HEK293 (cell line): ENCODE results near the gene ABCC2.

Experiments
- KLF7 ChIP-seq: fragments of 450-650 bp; formaldehyde crosslinking; IDR thresholded peaks from 2 replicates; pipeline ENCODE4 v1.5.1; 2016; ENCODE audit warnings: missing biosample characterization, missing genetic modification characterization, borderline replicate concordance
- KLF8 ChIP-seq: fragments of 450-650 bp; formaldehyde crosslinking; IDR thresholded peaks from 2 replicates; pipeline ENCODE4 v1.5.1; 2016; ENCODE audit warnings: missing biosample characterization, missing genetic modification characterization
- MZF1 ChIP-seq: fragments of 450-650 bp; formaldehyde crosslinking; IDR thresholded peaks from 2 replicates; pipeline ENCODE4 v1.5.1; 2017; ENCODE audit warnings: missing biosample characterization, missing genetic modification characterization, borderline replicate concordance
- SP7 ChIP-seq: fragments of 450-650 bp; formaldehyde crosslinking; IDR thresholded peaks from 2 replicates; pipeline ENCODE4 v1.5.1; 2016; ENCODE audit warnings: missing biosample characterization, missing genetic modification characterization
- ZFP37 ChIP-seq: fragments of 450-650 bp; formaldehyde crosslinking; IDR thresholded peaks from 2 replicates; pipeline ENCODE4 v1.5.1; 2016; ENCODE audit warnings: missing biosample characterization, missing genetic modification characterization
- ZNF114 ChIP-seq: fragments of 450-650 bp; formaldehyde crosslinking; IDR thresholded peaks from 2 replicates; pipeline ENCODE4 v1.5.0; 2017; ENCODE audit warnings: missing biosample characterization, missing genetic modification characterization
- ZNF121 ChIP-seq: fragments of 450-650 bp; formaldehyde crosslinking; IDR thresholded peaks from 2 replicates; pipeline ENCODE4 v1.5.1; 2016; ENCODE audit warnings: missing biosample characterization, missing genetic modification characterization
- ZNF549 ChIP-seq: fragments of 450-650 bp; IDR thresholded peaks from 2 replicates; pipeline ENCODE4 v1.5.1; 2018; ENCODE audit warnings: missing biosample characterization, missing genetic modification characterization, mild to moderate bottlenecking, inconsistent platforms, moderate library complexity
- ZNF560 ChIP-seq: fragments of 450-650 bp; formaldehyde crosslinking; IDR thresholded peaks from 2 replicates; pipeline ENCODE4 v1.5.1; 2017; ENCODE audit warnings: missing biosample characterization, missing genetic modification characterization, borderline replicate concordance
- ZNF596 ChIP-seq: fragments of 450-650 bp; IDR thresholded peaks from 2 replicates; pipeline ENCODE4 v1.5.0; 2018; ENCODE audit warnings: missing biosample characterization, mild to moderate bottlenecking, missing genetic modification characterization, moderate library complexity
- TF ChIP-seq, protein P1 (sequence below): fragments of 450-650 bp; formaldehyde crosslinking; IDR thresholded peaks from 2 replicates; pipeline ENCODE4 v1.5.1; 2016; ENCODE audit warnings: missing biosample characterization, missing genetic modification characterization
- TF ChIP-seq, protein P2 (sequence below): fragments of 450-650 bp; formaldehyde crosslinking; IDR thresholded peaks from 2 replicates; pipeline ENCODE4 v1.5.1; 2016; ENCODE audit warnings: missing biosample characterization, missing genetic modification characterization, low read depth
- TF ChIP-seq, protein P3 (sequence below): fragments of 450-650 bp; formaldehyde crosslinking; IDR thresholded peaks from 2 replicates; pipeline ENCODE4 v1.5.0; 2017; ENCODE audit warnings: missing biosample characterization, missing genetic modification characterization, borderline replicate concordance

DNA sequence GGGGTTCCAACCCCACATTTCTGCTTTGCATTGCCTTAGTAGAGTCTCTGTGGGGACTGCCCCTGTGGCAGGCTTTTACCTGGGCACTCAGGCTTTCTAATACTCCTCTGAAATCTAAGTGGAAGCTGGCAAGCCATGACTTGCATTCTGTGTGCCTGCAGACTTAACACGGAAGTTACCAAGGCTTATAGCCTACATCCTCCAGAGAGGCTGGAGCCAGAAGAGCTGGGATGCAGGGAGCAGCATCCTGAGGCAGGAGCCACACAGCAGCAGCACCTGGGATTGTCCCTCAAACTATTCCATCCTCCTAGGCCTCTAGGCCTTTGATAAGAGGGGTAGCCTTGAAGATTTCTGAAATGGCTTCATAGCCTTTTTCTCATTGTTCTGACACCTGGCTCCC, 22.1 kb upstream of the ABCC2 start:
- TF ChIP-seq ZNF549 (no peak), MZF1 (tag by site-specific recombination) (no peak), SP7 (tag by site-specific recombination) (no peak), ZNF560 (tag by site-specific recombination) (no peak), KLF7 (no peak), ZNF596 (tag by site-specific recombination) (no peak), ZNF121 (tag by site-specific recombination) (no peak), KLF8 (no peak), ZNF114 (no peak), ZFP37 (tag by site-specific recombination) (no peak)
- TF ChIP-seq, protein P1, sequence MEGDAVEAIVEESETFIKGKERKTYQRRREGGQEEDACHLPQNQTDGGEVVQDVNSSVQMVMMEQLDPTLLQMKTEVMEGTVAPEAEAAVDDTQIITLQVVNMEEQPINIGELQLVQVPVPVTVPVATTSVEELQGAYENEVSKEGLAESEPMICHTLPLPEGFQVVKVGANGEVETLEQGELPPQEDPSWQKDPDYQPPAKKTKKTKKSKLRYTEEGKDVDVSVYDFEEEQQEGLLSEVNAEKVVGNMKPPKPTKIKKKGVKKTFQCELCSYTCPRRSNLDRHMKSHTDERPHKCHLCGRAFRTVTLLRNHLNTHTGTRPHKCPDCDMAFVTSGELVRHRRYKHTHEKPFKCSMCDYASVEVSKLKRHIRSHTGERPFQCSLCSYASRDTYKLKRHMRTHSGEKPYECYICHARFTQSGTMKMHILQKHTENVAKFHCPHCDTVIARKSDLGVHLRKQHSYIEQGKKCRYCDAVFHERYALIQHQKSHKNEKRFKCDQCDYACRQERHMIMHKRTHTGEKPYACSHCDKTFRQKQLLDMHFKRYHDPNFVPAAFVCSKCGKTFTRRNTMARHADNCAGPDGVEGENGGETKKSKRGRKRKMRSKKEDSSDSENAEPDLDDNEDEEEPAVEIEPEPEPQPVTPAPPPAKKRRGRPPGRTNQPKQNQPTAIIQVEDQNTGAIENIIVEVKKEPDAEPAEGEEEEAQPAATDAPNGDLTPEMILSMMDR (tag by site-specific recombination), result no peak
- TF ChIP-seq, protein P2, sequence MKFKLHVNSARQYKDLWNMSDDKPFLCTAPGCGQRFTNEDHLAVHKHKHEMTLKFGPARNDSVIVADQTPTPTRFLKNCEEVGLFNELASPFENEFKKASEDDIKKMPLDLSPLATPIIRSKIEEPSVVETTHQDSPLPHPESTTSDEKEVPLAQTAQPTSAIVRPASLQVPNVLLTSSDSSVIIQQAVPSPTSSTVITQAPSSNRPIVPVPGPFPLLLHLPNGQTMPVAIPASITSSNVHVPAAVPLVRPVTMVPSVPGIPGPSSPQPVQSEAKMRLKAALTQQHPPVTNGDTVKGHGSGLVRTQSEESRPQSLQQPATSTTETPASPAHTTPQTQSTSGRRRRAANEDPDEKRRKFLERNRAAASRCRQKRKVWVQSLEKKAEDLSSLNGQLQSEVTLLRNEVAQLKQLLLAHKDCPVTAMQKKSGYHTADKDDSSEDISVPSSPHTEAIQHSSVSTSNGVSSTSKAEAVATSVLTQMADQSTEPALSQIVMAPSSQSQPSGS (tag by site-specific recombination), result no peak
- TF ChIP-seq, protein P3, sequence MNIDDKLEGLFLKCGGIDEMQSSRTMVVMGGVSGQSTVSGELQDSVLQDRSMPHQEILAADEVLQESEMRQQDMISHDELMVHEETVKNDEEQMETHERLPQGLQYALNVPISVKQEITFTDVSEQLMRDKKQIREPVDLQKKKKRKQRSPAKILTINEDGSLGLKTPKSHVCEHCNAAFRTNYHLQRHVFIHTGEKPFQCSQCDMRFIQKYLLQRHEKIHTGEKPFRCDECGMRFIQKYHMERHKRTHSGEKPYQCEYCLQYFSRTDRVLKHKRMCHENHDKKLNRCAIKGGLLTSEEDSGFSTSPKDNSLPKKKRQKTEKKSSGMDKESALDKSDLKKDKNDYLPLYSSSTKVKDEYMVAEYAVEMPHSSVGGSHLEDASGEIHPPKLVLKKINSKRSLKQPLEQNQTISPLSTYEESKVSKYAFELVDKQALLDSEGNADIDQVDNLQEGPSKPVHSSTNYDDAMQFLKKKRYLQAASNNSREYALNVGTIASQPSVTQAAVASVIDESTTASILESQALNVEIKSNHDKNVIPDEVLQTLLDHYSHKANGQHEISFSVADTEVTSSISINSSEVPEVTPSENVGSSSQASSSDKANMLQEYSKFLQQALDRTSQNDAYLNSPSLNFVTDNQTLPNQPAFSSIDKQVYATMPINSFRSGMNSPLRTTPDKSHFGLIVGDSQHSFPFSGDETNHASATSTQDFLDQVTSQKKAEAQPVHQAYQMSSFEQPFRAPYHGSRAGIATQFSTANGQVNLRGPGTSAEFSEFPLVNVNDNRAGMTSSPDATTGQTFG (tag by site-specific recombination), result no peak
